A549 (cell line): Measurements from ENCODE around the gene BICRAL.

Source experiments
- POLR2A ChIP-seq: IDR thresholded peaks from 2 replicates; pipeline ENCODE4 v1.6.1; 2012; ENCODE audit warnings: mild to moderate bottlenecking, low read length
- SREBF2 ChIP-seq: fragments of 450-650 bp; IDR thresholded peaks from 2 replicates; pipeline ENCODE4 v1.6.1; 2014; ENCODE audit warnings: mild to moderate bottlenecking, moderate library complexity
- TF ChIP-seq, protein P1 (sequence below): fragments of >200 bp; sonication (Bioruptor Twin); formaldehyde crosslinking; IDR thresholded peaks from 3 replicates; pipeline ENCODE4 v1.5.1; 2016

DNA sequence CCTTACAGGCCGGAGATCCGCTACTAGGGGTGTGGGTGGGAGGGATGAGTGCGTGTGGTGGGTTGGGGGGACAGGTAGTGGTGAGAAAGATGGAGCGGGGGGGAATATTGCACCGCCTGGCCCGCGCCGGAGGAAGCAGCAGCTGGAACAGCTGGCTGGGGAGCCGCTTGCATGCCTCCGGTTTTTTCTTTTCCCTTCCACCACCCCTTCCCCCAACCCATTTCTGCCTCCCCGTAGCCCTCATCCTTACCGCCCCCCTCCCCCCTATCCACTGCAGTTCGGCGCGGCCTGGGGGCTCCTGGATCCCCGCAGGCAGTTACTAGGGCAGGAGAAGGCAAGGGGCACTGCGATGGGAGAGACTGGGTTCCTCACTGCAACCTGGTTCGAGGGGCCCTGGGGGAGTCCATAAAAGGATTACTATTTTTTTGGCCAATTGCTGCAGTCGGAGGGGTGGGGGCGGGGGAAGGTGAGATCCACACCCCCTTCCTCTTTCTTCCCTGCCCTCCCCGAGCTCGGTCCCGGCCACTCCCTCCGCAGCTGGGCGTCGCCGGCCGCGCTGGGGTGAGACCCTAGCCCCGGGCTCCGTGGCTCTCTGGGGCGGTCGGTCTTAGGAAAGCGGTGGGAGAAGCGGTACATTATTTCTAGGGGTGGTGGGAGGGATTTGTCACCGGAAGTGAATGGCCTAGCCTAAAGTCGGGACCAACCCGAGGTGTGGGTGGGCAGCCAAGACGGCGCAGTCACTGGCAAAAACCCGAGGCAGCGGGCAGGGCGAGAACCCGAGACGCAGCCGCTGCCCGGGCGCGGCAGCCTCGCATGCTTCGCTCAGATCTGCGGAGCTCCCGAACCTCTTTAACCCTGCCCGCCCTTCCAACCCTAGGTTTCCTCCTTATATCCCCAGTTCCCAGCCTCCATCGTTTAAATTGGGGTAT is 35.1 kb upstream of the BICRAL start:
- TF ChIP-seq SREBF2 (no peak), POLR2A (peak; percentile 85)
- TF ChIP-seq, protein P1, sequence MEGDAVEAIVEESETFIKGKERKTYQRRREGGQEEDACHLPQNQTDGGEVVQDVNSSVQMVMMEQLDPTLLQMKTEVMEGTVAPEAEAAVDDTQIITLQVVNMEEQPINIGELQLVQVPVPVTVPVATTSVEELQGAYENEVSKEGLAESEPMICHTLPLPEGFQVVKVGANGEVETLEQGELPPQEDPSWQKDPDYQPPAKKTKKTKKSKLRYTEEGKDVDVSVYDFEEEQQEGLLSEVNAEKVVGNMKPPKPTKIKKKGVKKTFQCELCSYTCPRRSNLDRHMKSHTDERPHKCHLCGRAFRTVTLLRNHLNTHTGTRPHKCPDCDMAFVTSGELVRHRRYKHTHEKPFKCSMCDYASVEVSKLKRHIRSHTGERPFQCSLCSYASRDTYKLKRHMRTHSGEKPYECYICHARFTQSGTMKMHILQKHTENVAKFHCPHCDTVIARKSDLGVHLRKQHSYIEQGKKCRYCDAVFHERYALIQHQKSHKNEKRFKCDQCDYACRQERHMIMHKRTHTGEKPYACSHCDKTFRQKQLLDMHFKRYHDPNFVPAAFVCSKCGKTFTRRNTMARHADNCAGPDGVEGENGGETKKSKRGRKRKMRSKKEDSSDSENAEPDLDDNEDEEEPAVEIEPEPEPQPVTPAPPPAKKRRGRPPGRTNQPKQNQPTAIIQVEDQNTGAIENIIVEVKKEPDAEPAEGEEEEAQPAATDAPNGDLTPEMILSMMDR = no peak
